Measurements from ENCODE around the gene IFITM5.
A peak's percentile ranks its signal among the peaks of the same experiment; 100 is the strongest.
"Not testable (repeated sequence)": the region's sequence is repeated elsewhere in the genome, so short reads cannot be mapped to it uniquely, and the experiment has no call there.

IFITM5 gene

DNA sequence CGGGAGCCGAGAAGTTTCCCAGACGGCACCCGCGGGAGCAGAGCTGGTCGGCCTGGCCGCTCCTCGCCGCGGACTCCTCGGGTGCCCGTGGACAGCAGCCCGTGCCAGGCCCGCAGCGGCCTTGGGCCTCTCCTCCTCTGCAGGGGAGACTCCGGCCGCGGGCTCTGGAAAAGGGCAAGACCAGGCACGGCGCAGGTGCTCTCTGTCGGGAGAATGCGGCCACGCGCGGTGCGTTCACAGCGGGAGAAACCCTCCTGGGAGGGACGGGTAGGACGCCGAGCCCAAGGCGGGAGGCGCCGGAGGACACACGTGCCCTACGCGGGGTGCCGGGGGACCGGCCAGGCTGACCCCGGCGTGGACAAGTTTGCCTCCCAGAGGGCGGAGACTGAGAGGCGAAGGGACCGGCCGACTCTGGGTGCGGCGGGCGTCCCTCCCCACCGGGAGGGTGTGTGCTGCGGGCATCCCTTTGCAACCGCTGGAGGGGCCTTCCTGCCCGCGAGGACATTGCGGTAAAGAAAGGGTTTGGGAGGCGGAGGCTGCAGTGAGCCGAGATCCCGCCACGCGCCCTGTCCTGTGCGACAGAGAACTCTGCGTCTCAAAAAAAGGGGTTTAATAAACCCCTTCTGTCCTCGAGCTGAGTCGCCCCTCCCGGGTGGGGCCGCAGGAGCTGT, 16.8 kb upstream of the IFITM5 start:
- Histone ChIP-seq H3K4me1 (ENCODE audit: insufficient read depth, low read length) (peaks cover 33% of the 10 kb centered on the region), H3K27ac (ENCODE audit: low read depth, low read length) (peak overlapping the region; percentile 84), H3K36me3 (ENCODE audit: insufficient read depth, low read length) (peaks cover 7% of the 10 kb centered on the region; the same call in 1 of the 2 replicates), H3K4me3 (ENCODE audit: low read length) (peak overlapping the region; percentile 67), H3K9ac (ENCODE audit: low read depth, low read length) (peak overlapping the region; percentile 73), H3K9me3 (ENCODE audit: insufficient read depth, low read depth, low read length) (no peaks in the 10 kb centered on the region), H3K27me3 (ENCODE audit: insufficient read depth, low read length) (peaks cover 32% of the 10 kb centered on the region)
- 2% methylated on average over 64 of the region's 64 CpGs for WGBS

DNA sequence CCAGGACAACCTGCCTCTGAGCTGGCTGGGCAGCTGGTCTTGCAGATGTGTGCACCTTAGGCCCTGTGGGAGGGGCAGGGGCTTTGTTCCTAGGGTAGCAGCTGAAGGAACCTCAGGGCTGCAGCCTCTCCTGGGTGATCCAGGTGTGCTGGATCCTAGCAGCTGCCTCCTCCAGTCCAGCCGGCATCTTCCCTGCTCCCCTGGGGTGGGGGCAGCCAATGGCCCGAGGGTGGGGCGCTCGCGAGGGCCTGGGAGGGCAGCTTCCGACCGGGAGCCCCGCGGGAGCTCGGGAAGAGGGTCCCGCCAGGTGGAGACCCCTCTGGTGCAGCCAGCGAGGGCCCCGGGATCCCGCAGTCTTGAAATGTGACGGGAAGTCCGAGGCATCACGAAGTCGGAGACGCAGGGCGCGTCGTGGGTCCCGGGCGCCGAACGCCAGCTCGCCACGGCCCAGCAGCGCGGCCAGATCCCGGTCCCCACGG, 16.2 kb upstream of the IFITM5 start:
- H3K9me3 ChIP-seq (ENCODE audit: insufficient read depth, low read depth, low read length) = no peaks in the 10 kb centered on the region
- peaks cover 7% of the 10 kb centered on the region; the same call in 1 of the 2 replicates for H3K36me3 ChIP-seq (ENCODE audit: insufficient read depth, low read length)
- H3K4me3 ChIP-seq (ENCODE audit: low read length) = peak overlapping the region; percentile 67
- H3K9ac ChIP-seq (ENCODE audit: low read depth, low read length) = peak overlapping the region; percentile 73
- peaks cover 32% of the 10 kb centered on the region for H3K27me3 ChIP-seq (ENCODE audit: insufficient read depth, low read length)
- 1% methylated on average over 32 of the region's 32 CpGs for WGBS
- H3K27ac ChIP-seq (ENCODE audit: low read depth, low read length) = peak overlapping the region; percentile 84; the same call in 1 of the 2 replicates
- peaks cover 33% of the 10 kb centered on the region for H3K4me1 ChIP-seq (ENCODE audit: insufficient read depth, low read length)

DNA sequence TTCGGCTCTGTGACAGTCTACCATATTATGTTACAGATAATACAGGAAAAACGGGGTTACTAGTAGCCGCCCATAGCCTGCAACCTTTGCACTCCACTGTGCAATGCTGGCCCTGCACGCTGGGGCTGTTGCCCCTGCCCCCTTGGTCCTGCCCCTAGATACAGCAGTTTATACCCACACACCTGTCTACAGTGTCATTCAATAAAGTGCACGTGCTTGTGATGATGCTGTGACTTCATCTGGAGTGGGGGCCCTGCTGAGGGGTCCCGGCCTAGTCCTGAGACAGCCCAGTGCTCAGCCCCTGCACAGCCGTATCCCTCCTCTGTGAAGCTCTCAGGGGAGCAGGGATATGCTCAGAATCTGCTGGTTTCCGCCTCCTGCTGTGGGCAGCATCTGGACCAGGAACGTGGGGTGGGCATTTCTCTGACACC, 15.7 kb upstream of the IFITM5 start:
- Histone ChIP-seq H3K27me3 (ENCODE audit: insufficient read depth, low read length) (peaks cover 32% of the 10 kb centered on the region), H3K4me1 (ENCODE audit: insufficient read depth, low read length) (peaks cover 33% of the 10 kb centered on the region), H3K9me3 (ENCODE audit: insufficient read depth, low read depth, low read length) (no peaks in the 10 kb centered on the region), H3K9ac (ENCODE audit: low read depth, low read length) (peak overlapping the region; percentile 73), H3K36me3 (ENCODE audit: insufficient read depth, low read length) (peaks cover 7% of the 10 kb centered on the region; the same call in 1 of the 2 replicates), H3K4me3 (ENCODE audit: low read length) (peak overlapping the region; percentile 67), H3K27ac (ENCODE audit: low read depth, low read length) (no peak overlapping the region)
- WGBS = 15% methylated on average over 9 of the region's 9 CpGs

DNA sequence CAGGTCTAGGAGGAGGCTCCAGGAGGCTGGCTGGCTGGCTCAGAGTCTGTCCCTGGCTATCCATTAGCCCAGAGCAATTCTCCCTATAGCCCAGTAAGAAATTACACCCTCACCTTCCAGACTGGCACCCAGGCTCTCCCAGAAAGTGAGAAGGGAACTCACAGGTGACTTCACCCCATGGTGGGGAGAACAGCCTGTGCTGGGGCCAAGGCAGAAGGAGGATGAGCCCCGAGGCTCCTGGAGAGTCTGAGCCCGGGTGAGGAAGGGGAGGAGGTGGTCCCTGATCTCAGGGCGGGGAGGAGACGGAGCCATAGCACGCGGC, 15.2 kb upstream of the IFITM5 start:
- Histone ChIP-seq H3K27me3 (ENCODE audit: insufficient read depth, low read length) (peaks cover 32% of the 10 kb centered on the region), H3K4me1 (ENCODE audit: insufficient read depth, low read length) (peaks cover 39% of the 10 kb centered on the region)

DNA sequence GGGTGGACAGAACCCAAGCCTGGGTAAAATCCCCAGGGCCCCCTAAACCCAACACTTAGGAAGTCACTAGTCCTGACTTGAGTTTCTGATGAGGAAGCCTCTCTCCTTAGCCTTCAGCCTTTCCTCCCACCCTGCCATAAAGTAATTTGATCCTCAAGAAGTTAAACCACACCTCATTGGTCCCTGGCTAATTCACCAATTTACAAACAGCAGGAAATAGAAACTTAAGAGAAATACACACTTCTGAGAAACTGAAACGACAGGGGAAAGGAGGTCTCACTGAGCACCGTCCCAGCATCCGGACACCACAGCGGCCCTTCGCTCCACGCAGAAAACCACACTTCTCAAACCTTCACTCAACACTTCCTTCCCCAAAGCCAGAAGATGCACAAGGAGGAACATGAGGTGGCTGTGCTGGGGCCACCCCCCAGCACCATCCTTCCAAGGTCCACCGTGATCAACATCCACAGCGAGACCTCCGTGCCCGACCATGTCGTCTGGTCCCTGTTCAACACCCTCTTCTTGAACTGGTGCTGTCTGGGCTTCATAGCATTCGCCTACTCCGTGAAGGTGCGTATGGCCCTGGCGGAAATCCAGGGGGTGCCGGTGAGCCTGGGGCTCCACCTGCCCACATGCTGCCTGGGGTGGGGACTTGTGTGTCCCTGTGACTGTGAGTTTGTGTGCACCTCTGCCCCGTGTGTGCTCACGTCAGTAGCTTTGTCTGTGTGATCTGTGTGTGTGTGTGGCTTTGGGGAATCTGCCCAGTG, 14.6 kb upstream of the IFITM5 start, which contains the start of gene IFITM1:
Gene IFITM1 (plus strand): TSS at position 254 of the 767 bp plus-strand sequence. CDS start 131 bp downstream, at position 385.
- Histone ChIP-seq H3K36me3 (ENCODE audit: insufficient read depth, low read length) (peaks cover 7% of the 10 kb centered on the region; the same call in 1 of the 2 replicates), H3K27ac (ENCODE audit: low read depth, low read length) (peak within 1 kb of the TSS; percentile 84; the same call in 1 of the 2 replicates), H3K4me1 (ENCODE audit: insufficient read depth, low read length) (peaks cover 44% of the 10 kb centered on the region), H3K27me3 (ENCODE audit: insufficient read depth, low read length) (peaks cover 32% of the 10 kb centered on the region), H3K4me3 (ENCODE audit: low read length) (peak within 1 kb of the TSS; percentile 67), H3K9me3 (ENCODE audit: insufficient read depth, low read depth, low read length) (no peaks in the 10 kb centered on the region), H3K9ac (ENCODE audit: low read depth, low read length) (peak within 1 kb of the TSS; percentile 73)
- 3% methylated on average over 18 of the region's 18 CpGs for WGBS

More for the DNA sequence above, 15.2 kb upstream of the IFITM5 start:
- not testable (repeated sequence) for H3K36me3 ChIP-seq (ENCODE audit: insufficient read depth, low read length); H3K9me3 ChIP-seq (ENCODE audit: insufficient read depth, low read depth, low read length); H3K27ac ChIP-seq (ENCODE audit: low read depth, low read length)
- H3K9ac ChIP-seq (ENCODE audit: low read depth, low read length) = peak overlapping the region; percentile 44
- WGBS = 0% methylated on average over 4 of the region's 6 CpGs
- peak overlapping the region; percentile 67 for H3K4me3 ChIP-seq (ENCODE audit: low read length)

DNA sequence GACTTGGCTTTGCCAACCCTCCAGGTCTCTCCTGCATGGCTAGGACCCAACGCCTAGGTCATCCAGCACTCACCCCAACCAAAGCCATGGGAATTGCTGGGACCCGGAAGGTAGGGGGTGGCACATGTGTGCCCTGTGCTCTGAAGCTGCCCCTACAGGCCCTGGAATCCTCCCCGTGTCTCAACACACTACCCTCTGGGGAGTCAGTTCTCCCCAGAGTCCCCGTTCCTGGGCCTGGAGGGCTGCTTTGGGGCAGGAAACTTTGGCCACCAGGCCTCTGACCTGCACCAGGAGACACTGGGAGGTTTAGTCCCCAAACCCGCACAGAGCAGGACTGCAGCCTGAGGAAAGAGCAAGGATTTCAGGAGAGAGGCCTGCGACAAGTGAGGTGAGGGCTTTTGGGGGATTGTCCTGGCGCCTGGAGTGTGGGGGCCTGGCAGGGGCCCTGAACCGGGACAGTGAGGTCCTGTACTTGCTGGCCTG, 14.0 kb upstream of the IFITM5 start:
- WGBS = 28% methylated on average over 8 of the region's 8 CpGs
- Histone ChIP-seq H3K36me3 (ENCODE audit: insufficient read depth, low read length) (peaks cover 7% of the 10 kb centered on the region; the same call in 1 of the 2 replicates), H3K9ac (ENCODE audit: low read depth, low read length) (0 out of 2 replicates have a peak overlapping the region, but pooled peaks have one; percentile 11), H3K4me3 (ENCODE audit: low read length) (peak overlapping the region; percentile 67), H3K9me3 (ENCODE audit: insufficient read depth, low read depth, low read length) (no peaks in the 10 kb centered on the region), H3K27me3 (ENCODE audit: insufficient read depth, low read length) (peaks cover 32% of the 10 kb centered on the region), H3K27ac (ENCODE audit: low read depth, low read length) (peak overlapping the region; percentile 84; the same call in 1 of the 2 replicates), H3K4me1 (ENCODE audit: insufficient read depth, low read length) (peaks cover 45% of the 10 kb centered on the region)

DNA sequence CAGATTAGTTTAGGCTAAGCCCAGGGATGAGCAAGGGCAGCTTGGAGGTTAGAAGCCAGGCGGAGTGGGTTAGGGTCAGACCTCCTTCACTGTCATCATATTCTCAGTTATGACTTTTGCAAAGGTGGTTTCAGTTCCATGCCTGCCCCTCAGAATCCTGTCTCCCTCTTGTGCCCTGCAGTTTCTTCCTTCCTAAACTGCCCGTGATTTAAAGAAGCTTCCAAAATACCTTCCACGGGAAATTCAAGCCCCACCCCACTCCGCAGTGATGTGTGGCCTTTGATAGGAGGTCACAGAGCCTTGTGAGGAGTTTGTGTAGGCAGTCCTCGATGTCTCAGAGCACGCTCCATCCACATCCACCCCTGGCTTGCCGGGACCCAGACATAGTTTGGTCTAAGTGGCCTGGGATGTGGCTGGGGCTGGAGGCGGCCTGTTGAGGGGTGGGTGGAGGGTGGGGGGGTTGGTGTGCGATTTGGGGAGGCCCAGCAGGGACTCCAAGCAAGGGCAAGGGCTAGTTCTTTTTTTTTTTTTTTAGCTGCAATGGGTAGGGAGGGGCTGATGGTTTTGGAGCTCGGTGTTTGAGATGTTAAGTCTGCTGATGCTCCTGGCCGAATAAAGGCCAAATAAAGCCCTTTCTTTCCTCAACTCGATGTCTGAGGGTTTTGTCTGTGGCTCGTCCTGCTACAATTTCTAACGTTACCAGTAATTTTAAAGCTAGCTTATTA, 12.9 kb upstream of the IFITM5 start:
- peak overlapping the region; percentile 67; the same call in 1 of the 2 replicates for H3K4me3 ChIP-seq (ENCODE audit: low read length)
- no peaks in the 10 kb centered on the region for H3K9me3 ChIP-seq (ENCODE audit: insufficient read depth, low read depth, low read length)
- H3K27ac ChIP-seq (ENCODE audit: low read depth, low read length) = no peak overlapping the region
- WGBS = 35% methylated on average over 12 of the region's 14 CpGs
- H3K36me3 ChIP-seq (ENCODE audit: insufficient read depth, low read length) = peaks cover 7% of the 10 kb centered on the region; the same call in 1 of the 2 replicates
- peaks cover 27% of the 10 kb centered on the region for H3K27me3 ChIP-seq (ENCODE audit: insufficient read depth, low read length)
- peaks cover 48% of the 10 kb centered on the region for H3K4me1 ChIP-seq (ENCODE audit: insufficient read depth, low read length)
- H3K9ac ChIP-seq (ENCODE audit: low read depth, low read length) = no peak overlapping the region

DNA sequence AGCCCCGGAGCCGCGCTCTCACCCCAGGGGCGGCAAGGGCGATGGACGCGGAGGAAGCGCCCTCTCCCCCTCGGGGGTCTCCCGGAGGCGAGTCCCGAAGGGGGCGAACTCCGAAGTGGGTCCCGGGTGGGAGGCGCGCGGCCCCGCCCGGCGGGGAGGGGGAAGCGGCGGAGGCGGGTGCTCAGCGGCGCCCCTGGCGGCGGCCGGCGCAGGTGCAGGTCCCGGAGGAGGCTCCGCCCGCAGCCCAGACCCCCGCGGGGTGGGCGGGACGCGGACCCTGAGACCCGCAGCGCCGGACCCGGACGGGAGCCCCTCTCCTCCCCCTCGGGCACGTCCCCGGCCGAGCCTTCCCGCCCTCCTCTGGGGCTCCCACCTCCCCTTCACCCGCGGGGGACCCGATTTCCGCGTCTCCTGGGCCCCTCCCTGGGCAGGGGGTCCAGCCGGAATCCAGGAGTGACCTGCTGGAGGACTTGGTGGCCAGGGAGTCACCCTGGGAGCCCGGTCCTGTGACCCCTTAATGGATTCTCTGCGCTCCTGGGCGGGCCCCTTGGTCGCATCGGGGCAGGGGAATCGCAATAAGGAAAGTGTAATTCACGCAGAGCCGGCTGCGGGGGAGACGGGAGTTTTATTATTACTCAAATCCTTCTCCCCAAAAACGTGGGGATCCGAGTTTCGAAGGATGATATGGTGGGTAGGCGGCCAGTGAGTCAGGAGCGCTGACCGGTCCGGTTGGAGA, 11.9 kb upstream of the IFITM5 start:
- not testable (repeated sequence) for H3K27ac ChIP-seq (ENCODE audit: low read depth, low read length); H3K36me3 ChIP-seq (ENCODE audit: insufficient read depth, low read length); H3K9me3 ChIP-seq (ENCODE audit: insufficient read depth, low read depth, low read length); H3K9ac ChIP-seq (ENCODE audit: low read depth, low read length)
- peaks cover 45% of the 10 kb centered on the region for H3K4me1 ChIP-seq (ENCODE audit: insufficient read depth, low read length)
- WGBS = 1% methylated on average over 5 of the region's 71 CpGs
- H3K27me3 ChIP-seq (ENCODE audit: insufficient read depth, low read length) = peaks cover 16% of the 10 kb centered on the region
- peak overlapping the region; percentile 24; the same call in 1 of the 2 replicates for H3K4me3 ChIP-seq (ENCODE audit: low read length)

DNA sequence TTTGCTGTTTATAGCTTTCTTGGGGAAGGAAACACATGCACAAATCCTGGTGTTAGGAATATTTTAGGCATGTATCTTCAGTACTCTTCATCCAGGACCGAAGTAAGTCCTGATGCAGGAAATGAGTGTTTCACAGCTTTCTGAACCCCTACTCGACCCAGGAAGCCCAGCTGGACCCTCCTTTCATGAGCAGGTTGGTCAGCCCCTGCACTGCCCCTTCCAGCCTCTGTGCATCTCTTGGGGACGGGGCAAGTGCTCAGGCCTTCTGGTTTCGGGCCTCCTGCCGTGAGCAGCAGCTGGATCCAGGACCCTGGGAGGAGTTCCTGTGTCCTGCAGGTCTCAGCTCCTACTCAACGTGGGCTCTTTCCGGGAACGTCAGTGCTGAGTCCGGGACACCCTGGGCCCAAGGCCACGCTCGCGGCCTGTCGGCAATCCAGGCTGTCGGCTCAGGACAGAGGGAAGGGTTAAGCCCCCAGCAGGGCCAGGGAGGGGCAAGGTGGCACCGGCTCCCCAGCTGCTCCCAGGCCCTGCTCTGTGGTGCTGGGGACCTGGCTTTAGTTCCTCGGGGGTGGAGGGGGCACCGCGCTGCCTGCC, 10.8 kb upstream of the IFITM5 start:
- H3K27me3 ChIP-seq (ENCODE audit: insufficient read depth, low read length); H3K36me3 ChIP-seq (ENCODE audit: insufficient read depth, low read length); H3K9ac ChIP-seq (ENCODE audit: low read depth, low read length); H3K27ac ChIP-seq (ENCODE audit: low read depth, low read length); H3K9me3 ChIP-seq (ENCODE audit: insufficient read depth, low read depth, low read length): not testable (repeated sequence)
- Histone ChIP-seq H3K4me3 (ENCODE audit: low read length) (peak overlapping the region; percentile 24), H3K4me1 (ENCODE audit: insufficient read depth, low read length) (peaks cover 56% of the 10 kb centered on the region)
- 36% methylated on average over 4 of the region's 18 CpGs for WGBS
